Mammary epithelial cell (primary cell): Measurements from ENCODE around the gene PTGDS.

Experiments
- EZH2 ChIP-seq: IDR thresholded peaks from 2 replicates; pipeline ENCODE4 v1.6.1; 2012; ENCODE audit warnings: low read length, inconsistent platforms, borderline replicate concordance
- TF ChIP-seq, protein P1 (sequence below), 2 donors: IDR thresholded peaks in 1 of 2; conservative IDR thresholded peaks in 1 of 2; 2 replicates each; pipeline ENCODE4 v1.5.1; 2011 to 2012; ENCODE audit warnings: inconsistent platforms in 2 of 2, low read length in 2 of 2, mild to moderate bottlenecking in 2 of 2, control low read depth in 1 of 2, low read depth in 1 of 2; ENCODE audit not compliant: insufficient read depth in 1 of 2; ENCODE audit errors: extremely low read depth in 1 of 2

DNA sequence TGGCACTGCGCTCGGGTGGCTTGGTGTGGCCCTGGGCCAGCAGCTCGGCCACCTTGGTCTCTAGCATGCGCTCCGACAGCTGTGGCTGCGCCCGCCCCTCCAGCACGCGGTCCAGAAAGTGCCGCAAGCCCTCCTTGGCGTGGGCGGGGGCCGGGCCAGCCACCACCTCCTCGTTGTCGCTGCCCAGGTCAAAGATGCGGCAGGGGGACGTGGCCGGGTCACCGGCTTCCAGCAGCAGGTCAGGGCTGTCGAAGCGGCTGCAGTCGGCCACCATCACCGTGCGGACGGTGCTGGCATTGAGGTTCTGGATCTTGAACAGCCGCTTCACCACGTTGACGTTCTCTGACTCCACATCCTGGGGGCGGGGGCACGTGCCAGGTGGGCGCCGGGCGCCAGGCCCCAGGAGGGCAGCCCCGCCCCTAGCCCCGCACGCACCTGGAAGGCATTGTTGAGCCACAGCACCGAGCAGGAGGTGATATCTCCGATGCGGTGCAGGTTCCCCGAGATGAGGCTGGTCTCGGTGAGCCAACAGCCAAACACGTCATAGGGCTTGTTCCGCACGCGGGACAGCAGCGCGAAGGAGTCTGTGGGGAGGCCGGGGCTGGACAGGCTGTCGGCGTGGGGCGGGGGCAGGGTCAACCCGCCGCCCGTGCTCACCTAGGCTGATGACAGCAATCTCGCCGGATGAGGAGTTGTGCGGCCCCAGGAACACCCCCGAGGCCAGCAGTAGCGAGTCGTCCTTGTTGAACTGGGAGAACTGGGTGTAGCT is 35.0 kb upstream of the PTGDS start:
- TF ChIP-seq, protein P1, sequence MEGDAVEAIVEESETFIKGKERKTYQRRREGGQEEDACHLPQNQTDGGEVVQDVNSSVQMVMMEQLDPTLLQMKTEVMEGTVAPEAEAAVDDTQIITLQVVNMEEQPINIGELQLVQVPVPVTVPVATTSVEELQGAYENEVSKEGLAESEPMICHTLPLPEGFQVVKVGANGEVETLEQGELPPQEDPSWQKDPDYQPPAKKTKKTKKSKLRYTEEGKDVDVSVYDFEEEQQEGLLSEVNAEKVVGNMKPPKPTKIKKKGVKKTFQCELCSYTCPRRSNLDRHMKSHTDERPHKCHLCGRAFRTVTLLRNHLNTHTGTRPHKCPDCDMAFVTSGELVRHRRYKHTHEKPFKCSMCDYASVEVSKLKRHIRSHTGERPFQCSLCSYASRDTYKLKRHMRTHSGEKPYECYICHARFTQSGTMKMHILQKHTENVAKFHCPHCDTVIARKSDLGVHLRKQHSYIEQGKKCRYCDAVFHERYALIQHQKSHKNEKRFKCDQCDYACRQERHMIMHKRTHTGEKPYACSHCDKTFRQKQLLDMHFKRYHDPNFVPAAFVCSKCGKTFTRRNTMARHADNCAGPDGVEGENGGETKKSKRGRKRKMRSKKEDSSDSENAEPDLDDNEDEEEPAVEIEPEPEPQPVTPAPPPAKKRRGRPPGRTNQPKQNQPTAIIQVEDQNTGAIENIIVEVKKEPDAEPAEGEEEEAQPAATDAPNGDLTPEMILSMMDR (conservative IDR thresholded peaks at IDR 0.05 in 1 of 2, IDR thresholded peaks at IDR 0.05 in 1 of 2; ENCODE audit: extremely low read depth in 1 of 2, insufficient read depth in 1 of 2, low read depth in 1 of 2, low read length in 2 of 2): no peak
- no peak for TF ChIP-seq EZH2
